ENCODE measurements around the gene ARHGAP25.

GRCh38 chr2:68727683-68728375, 6.8 kb upstream of the ARHGAP25 start:
- TF ChIP-seq POLR2A (IDR thresholded peaks at IDR 0.05) (no peak), POLR2AphosphoS5 (IDR thresholded peaks at IDR 0.05) (no peak)
